Left lung (tissue), 10 donors: Measurements from ENCODE around the gene MAT2B. TPM values are rescaled to one million over a fixed set of nuclear protein-coding genes. Genes with fewer than 3 reads are reported as not detected.

Source experiments
- ATAC-seq: fragments of 200-7000 bp; cut with Tn5 transposase; one replicate; pipeline ENCODE4 v1.9.1; 2020; ENCODE audit warnings: moderate library complexity
- DNase-seq, 4 donors: peaks; one replicate each; pipeline ENCODE4 v3.0.0-alpha.2; 2013 to 2020
- H3K27ac ChIP-seq, 2 donors: fragments of 200-600 bp; sonication (generic) in 1 of 2; one replicate each; pipeline versions ENCODE4 v1.5.0 to v1.8.0; 2020 to 2021
- H3K27me3 ChIP-seq, 2 donors: fragments of 200-600 bp; sonication (generic) in 1 of 2; one replicate each; pipeline versions ENCODE4 v1.5.0 to v1.8.0; 2020 to 2021
- H3K36me3 ChIP-seq, 2 donors: fragments of 200-600 bp; sonication (generic) in 1 of 2; one replicate each; pipeline versions ENCODE4 v1.5.0 to v1.8.0; 2020 to 2021
- H3K4me1 ChIP-seq, 2 donors: fragments of 200-600 bp; one replicate each; pipeline ENCODE4 v1.8.0; 2021
- H3K4me3 ChIP-seq, 2 donors: fragments of 200-600 bp; sonication (generic) in 1 of 2; one replicate each; pipeline versions ENCODE4 v1.5.0 to v1.8.0; 2020 to 2021; ENCODE audit warnings: mild to moderate bottlenecking in 1 of 2
- H3K9me3 ChIP-seq, 2 donors: fragments of 200-600 bp; sonication (generic) in 1 of 2; one replicate each; pipeline versions ENCODE4 v1.5.0 to v1.8.0; 2020 to 2021
- intact Hi-C, 2 donors: fragments of 100-400 bp; cut with DNase I; formaldehyde crosslinking; loops; one replicate each; pipeline versions ENCODE4 v1.11.2 to v1.14.2; 2022
- polyA plus RNA-seq, 6 donors: library from polyadenylated mRNA; unstranded; fragments of 120-200 nt; gene quantifications; one replicate each; pipeline ENCODE4 v1.2.1, GENCODE V29; 2013; ENCODE audit not compliant: insufficient read length in 6 of 6
- total RNA-seq, 2 donors: library from RNA; stranded (reverse); fragmentation: NEBNext Ultra II Directional; extraction: Animal tissue kit (Norgen Biotek cat#: 25700); gene quantifications; one replicate each; pipeline ENCODE4 v1.2.1, GENCODE V29; 2021
- TF ChIP-seq, protein P1 (sequence below), 2 donors: fragments of 200-600 bp; sonication (generic) in 1 of 2; IDR thresholded peaks; one replicate each; pipeline versions ENCODE4 v1.5.0 to v1.8.0; 2021; ENCODE audit warnings: antibody characterized with exemption in 2 of 2
- donor health status: DM: no; HTN: yes; CAD: no.
- donor health status: DM: no; HTN: no; CAD: no.

MAT2B gene
- total and polyA plus RNA-seq, 8 donors: 51.8 to 98.0 (median 80.1) TPM

DNA sequence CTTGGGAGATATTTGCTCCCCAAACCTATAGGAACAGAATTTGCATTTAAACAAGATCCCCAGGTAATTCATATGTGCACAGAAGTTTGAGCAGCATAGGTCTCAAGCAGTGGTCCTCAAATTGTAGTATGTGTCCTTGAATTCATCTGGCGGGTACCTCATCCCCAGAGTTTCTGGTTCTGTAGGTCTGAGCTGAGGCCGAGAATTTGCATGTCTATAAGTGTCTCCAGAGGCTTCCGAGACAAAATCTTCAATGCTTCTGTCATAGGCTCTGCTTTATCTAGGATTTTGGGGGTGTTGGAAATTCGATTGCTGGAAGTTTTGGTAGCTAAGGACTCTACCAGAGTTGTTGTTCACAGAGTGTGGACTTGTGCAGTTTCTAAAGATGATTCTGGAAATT is 38.6 kb downstream of the MAT2B start:
- H3K27ac ChIP-seq: no peak overlapping the region
- no peaks in the 10 kb centered on the region for H3K9me3 ChIP-seq
- no peak for ATAC-seq
- no peak for DNase-seq
- H3K4me1 ChIP-seq: no peaks in the 10 kb centered on the region
- no peak overlapping the region for H3K4me3 ChIP-seq
- intact Hi-C loops: no loop called here
- H3K27me3 ChIP-seq: no peaks in the 10 kb centered on the region
- no peaks in the 10 kb centered on the region for H3K36me3 ChIP-seq
- TF ChIP-seq, protein P1, sequence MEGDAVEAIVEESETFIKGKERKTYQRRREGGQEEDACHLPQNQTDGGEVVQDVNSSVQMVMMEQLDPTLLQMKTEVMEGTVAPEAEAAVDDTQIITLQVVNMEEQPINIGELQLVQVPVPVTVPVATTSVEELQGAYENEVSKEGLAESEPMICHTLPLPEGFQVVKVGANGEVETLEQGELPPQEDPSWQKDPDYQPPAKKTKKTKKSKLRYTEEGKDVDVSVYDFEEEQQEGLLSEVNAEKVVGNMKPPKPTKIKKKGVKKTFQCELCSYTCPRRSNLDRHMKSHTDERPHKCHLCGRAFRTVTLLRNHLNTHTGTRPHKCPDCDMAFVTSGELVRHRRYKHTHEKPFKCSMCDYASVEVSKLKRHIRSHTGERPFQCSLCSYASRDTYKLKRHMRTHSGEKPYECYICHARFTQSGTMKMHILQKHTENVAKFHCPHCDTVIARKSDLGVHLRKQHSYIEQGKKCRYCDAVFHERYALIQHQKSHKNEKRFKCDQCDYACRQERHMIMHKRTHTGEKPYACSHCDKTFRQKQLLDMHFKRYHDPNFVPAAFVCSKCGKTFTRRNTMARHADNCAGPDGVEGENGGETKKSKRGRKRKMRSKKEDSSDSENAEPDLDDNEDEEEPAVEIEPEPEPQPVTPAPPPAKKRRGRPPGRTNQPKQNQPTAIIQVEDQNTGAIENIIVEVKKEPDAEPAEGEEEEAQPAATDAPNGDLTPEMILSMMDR (IDR thresholded peaks at IDR 0.05): no peak

DNA sequence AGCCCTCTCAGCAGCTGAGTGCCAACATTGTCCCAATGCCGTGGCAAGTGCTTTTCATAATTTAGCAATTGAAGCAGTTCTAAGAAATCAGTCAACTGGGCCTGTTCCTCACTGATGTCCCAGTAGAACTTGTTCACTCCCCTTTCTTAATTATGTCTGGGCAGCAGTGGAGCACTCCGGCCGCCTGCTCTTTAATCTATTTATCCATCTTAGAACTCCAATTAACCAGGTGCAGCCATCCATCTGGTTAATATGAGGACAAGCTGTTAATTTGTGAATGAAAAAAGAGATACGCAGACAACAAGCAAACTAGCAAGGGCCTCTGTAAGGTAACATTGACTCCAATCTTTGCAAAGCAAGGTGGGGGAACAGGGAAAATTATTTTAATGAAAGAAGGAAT is 39.4 kb downstream of the MAT2B start:
- no peak overlapping the region for H3K27ac ChIP-seq
- no peak overlapping the region for H3K4me3 ChIP-seq
- ATAC-seq (no peak), DNase-seq (no peak)
- H3K36me3 ChIP-seq: no peaks in the 10 kb centered on the region
- H3K4me1 ChIP-seq: no peaks in the 10 kb centered on the region
- intact Hi-C loops: no loop called here
- TF ChIP-seq, protein P1 (IDR thresholded peaks at IDR 0.05): no peak
- no peaks in the 10 kb centered on the region for H3K9me3 ChIP-seq
- H3K27me3 ChIP-seq: no peaks in the 10 kb centered on the region

DNA sequence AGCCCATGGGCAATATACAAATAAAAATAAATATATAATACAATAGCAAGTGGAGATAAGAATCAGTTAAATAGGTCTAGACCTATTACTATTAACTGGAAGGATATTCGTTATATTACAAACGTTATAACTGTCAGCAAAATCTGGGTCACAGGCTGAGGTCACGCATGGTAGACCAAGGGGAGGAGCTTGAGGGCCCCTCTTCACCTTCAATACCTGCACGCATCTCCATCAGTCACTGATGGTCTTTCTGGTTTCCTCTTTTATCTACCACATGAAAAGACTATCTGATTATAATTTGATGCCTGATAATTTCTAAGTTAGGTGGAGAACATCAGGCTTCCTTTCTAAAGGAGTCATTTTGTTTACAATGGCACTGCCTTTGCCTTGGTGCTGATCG is 43.2 kb downstream of the MAT2B start:
- Histone ChIP-seq H3K36me3 (no peaks in the 10 kb centered on the region), H3K27ac (no peak overlapping the region), H3K9me3 (no peaks in the 10 kb centered on the region), H3K4me3 (no peak overlapping the region), H3K4me1 (no peaks in the 10 kb centered on the region), H3K27me3 (no peaks in the 10 kb centered on the region)
- DNase-seq: no peak
- TF ChIP-seq, protein P1 (IDR thresholded peaks at IDR 0.05): no peak
- no peak for ATAC-seq
- intact Hi-C loops: no loop called here

DNA sequence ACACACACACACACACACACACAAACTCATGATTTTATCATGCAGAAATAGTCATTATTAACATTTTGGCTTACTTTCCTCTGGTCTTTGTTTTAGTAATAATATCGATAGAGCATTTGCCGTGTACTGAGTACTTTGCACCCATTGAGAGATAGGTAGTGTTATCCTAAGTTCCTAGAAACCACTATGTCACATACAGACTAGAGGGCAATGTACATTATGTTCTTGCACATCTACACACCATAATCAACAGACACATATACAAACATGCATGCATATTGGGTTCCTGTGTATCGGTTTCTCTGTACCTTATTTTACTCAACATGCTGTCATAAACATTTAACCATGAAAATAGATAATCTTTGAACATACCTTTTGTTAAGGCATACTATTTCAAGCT is 45.7 kb downstream of the MAT2B start:
- Histone ChIP-seq H3K27me3 (no peaks in the 10 kb centered on the region), H3K4me1 (no peaks in the 10 kb centered on the region), H3K9me3 (no peaks in the 10 kb centered on the region), H3K4me3 (no peak overlapping the region), H3K27ac (no peak overlapping the region), H3K36me3 (no peaks in the 10 kb centered on the region)
- ATAC-seq (no peak), DNase-seq (no peak)
- TF ChIP-seq, protein P1 (IDR thresholded peaks at IDR 0.05): no peak
- intact Hi-C loops: no loop called here

DNA sequence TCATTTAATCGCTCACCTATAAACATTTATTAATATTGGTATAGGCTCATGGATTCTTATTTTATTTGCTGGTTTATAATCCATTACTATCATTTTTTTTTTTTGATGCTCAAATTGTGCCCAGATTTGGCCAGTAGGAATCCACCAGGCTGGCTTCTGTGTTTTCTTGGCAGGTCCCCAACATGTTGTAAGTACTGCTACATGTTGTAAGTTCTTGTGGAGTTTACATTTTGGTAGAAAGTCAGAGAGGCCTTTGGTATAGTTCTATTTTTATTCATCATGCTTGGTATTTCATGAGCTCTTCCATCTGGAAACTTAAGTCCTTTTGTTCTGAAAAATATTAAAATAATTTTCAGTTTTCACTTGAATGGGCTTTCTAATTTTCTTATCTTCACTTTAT is 47.1 kb downstream of the MAT2B start:
- no peaks in the 10 kb centered on the region for H3K4me1 ChIP-seq
- H3K36me3 ChIP-seq: no peaks in the 10 kb centered on the region
- no peaks in the 10 kb centered on the region for H3K27me3 ChIP-seq
- ATAC-seq (no peak), DNase-seq (peak in 1 of 4 donors; percentile 13)
- TF ChIP-seq, protein P1 (IDR thresholded peaks at IDR 0.05): no peak
- no peak overlapping the region for H3K27ac ChIP-seq
- H3K4me3 ChIP-seq: no peak overlapping the region
- intact Hi-C loops: no loop called here
- no peaks in the 10 kb centered on the region for H3K9me3 ChIP-seq
